H9 (cell line): Measurements from ENCODE around the gene MOCS3. TPM values are rescaled to one million over a fixed set of nuclear protein-coding genes. Genes with fewer than 3 reads are reported as not detected.

Experiments
- DNase-seq: peaks from one replicate; pipeline ENCODE4 v3.0.0-alpha.2; 2017
- H2AFZ ChIP-seq: one replicate; pipeline ENCODE4 v1.6.1; 2013; ENCODE audit warnings: mild to moderate bottlenecking, low read length, control low read depth, moderate library complexity
- H2AK5ac ChIP-seq: 2 replicates; pipeline ENCODE4 v1.6.1; 2013; ENCODE audit warnings: low read length, control low read depth, mixed read lengths; ENCODE audit not compliant: insufficient read length
- H2BK120ac ChIP-seq: one replicate; pipeline ENCODE4 v1.6.1; 2013; ENCODE audit warnings: low read depth, mild to moderate bottlenecking, low read length, control low read depth, inconsistent platforms; ENCODE audit not compliant: poor library complexity, severe bottlenecking
- H2BK12ac ChIP-seq: 2 replicates; pipeline ENCODE4 v1.6.1; 2013; ENCODE audit warnings: low read length, control low read depth, mixed read lengths, low read depth; ENCODE audit not compliant: insufficient read length
- H2BK15ac ChIP-seq: 2 replicates; pipeline ENCODE4 v1.6.1; 2013; ENCODE audit warnings: low read depth, low read length, control low read depth
- H2BK20ac ChIP-seq: one replicate; pipeline ENCODE4 v1.6.1; 2013; ENCODE audit warnings: low read depth, mild to moderate bottlenecking, low read length, control low read depth, inconsistent platforms; ENCODE audit not compliant: poor library complexity, severe bottlenecking
- H2BK5ac ChIP-seq: 2 replicates; pipeline ENCODE4 v1.6.1; 2013; ENCODE audit warnings: low read length, control low read depth, mixed read lengths; ENCODE audit not compliant: insufficient read length
- H3K14ac ChIP-seq: 2 replicates; pipeline ENCODE4 v1.6.1; 2013; ENCODE audit warnings: low read length, control low read depth; ENCODE audit not compliant: insufficient read depth
- H3K18ac ChIP-seq: 2 replicates; pipeline ENCODE4 v1.6.1; 2013; ENCODE audit warnings: low read depth, mild to moderate bottlenecking, mixed read lengths, low read length, control low read depth; ENCODE audit not compliant: insufficient read length
- H3K23ac ChIP-seq: 2 replicates; pipeline ENCODE4 v1.6.1; 2013; ENCODE audit warnings: low read length, control low read depth, mixed read lengths, low read depth; ENCODE audit not compliant: insufficient read length
- H3K23me2 ChIP-seq: 2 replicates; pipeline ENCODE4 v1.6.1; 2013; ENCODE audit warnings: low read depth, mild to moderate bottlenecking, mixed read lengths, low read length, control low read depth; ENCODE audit not compliant: insufficient read length, poor library complexity, severe bottlenecking
- H3K27ac ChIP-seq: 2 replicates; pipeline ENCODE4 v1.5.1; 2013; ENCODE audit warnings: low read length, control low read depth, mixed read lengths, low read depth; ENCODE audit not compliant: insufficient read length
- H3K27me3 ChIP-seq: 2 replicates; pipeline ENCODE4 v1.6.1; 2013; ENCODE audit warnings: low read length, control low read depth, inconsistent platforms; ENCODE audit not compliant: insufficient read depth
- H3K4ac ChIP-seq: 2 replicates; pipeline ENCODE4 v1.6.1; 2013; ENCODE audit warnings: low read depth, mild to moderate bottlenecking, control low read depth, inconsistent platforms, low read length, moderate library complexity
- H3K4me1 ChIP-seq: 2 replicates; pipeline ENCODE4 v1.6.1; 2013; ENCODE audit warnings: low read length, control low read depth, inconsistent platforms; ENCODE audit not compliant: insufficient read depth
- H3K4me2 ChIP-seq: 2 replicates; pipeline ENCODE4 v1.6.1; 2013; ENCODE audit warnings: low read length, control low read depth, mixed read lengths; ENCODE audit not compliant: insufficient read length, insufficient read depth
- H3K56ac ChIP-seq: 2 replicates; pipeline ENCODE4 v1.6.1; 2013; ENCODE audit warnings: low read depth, mild to moderate bottlenecking, mixed read lengths, low read length, control low read depth; ENCODE audit not compliant: insufficient read length
- H3K79me1 ChIP-seq: 2 replicates; pipeline ENCODE4 v1.6.1; 2013; ENCODE audit warnings: low read depth, mild to moderate bottlenecking, moderate library complexity, low read length, control low read depth, inconsistent platforms; ENCODE audit not compliant: insufficient read depth, poor library complexity, severe bottlenecking
- H3K79me2 ChIP-seq: 2 replicates; pipeline ENCODE4 v1.6.1; 2013; ENCODE audit warnings: low read length, control low read depth, inconsistent platforms; ENCODE audit not compliant: insufficient read depth
- H3K9ac ChIP-seq: 2 replicates; pipeline ENCODE4 v1.6.1; 2013; ENCODE audit warnings: low read length, control low read depth, mixed read lengths; ENCODE audit not compliant: insufficient read length; ENCODE audit errors: extremely low read depth
- H3K9me3 ChIP-seq: one replicate; pipeline ENCODE4 v1.6.1; 2013; ENCODE audit warnings: low read depth, low read length, inconsistent platforms; ENCODE audit not compliant: control insufficient read depth
- H3T11ph ChIP-seq: one replicate; pipeline ENCODE4 v1.6.1; 2013; ENCODE audit warnings: mild to moderate bottlenecking, low read length, control low read depth, inconsistent platforms
- H4K20me1 ChIP-seq: one replicate; pipeline ENCODE4 v1.6.1; 2013; ENCODE audit not compliant: control insufficient read depth, insufficient read length, insufficient read depth
- H4K5ac ChIP-seq: 2 replicates; pipeline ENCODE4 v1.6.1; 2013; ENCODE audit warnings: low read depth, mild to moderate bottlenecking, mixed read lengths, low read length, control low read depth; ENCODE audit not compliant: insufficient read length
- H4K8ac ChIP-seq: replicated peaks from 2 replicates; pipeline ENCODE4 v1.6.1; 2013; ENCODE audit warnings: low read length, control low read depth, mixed read lengths, low read depth; ENCODE audit not compliant: insufficient read length
- H4K91ac ChIP-seq: 2 replicates; pipeline ENCODE4 v1.6.1; 2013; ENCODE audit warnings: low read depth, mild to moderate bottlenecking, moderate library complexity, mixed read lengths, low read length, control low read depth; ENCODE audit not compliant: insufficient read length
- H3K27ac Mint-ChIP-seq, 3 experiments: 2 replicates in 2 of 3; 3 replicates in 1 of 3; pipeline ENCODE4 v1.8.0; 2020 to 2021; ENCODE audit warnings: mixed read lengths in 3 of 3, mild to moderate bottlenecking in 1 of 3, moderate library complexity in 1 of 3
- H3K27me3 Mint-ChIP-seq: 2 replicates; pipeline ENCODE4 v1.8.0; 2021; ENCODE audit warnings: low read depth, mild to moderate bottlenecking, moderate library complexity, mixed read lengths
- H3K36me3 Mint-ChIP-seq, 3 experiments: 2 replicates in 2 of 3; 3 replicates in 1 of 3; pipeline ENCODE4 v1.8.0; 2020 to 2021; ENCODE audit warnings: low read depth in 3 of 3, mixed read lengths in 3 of 3; ENCODE audit not compliant: insufficient read depth in 1 of 3
- H3K4me1 Mint-ChIP-seq, 2 experiments: 2 replicates each; pipeline ENCODE4 v1.8.0; 2020; ENCODE audit warnings: mixed read lengths in 2 of 2
- H3K4me3 Mint-ChIP-seq, 2 experiments: 2 replicates in 1 of 2; 3 replicates in 1 of 2; pipeline ENCODE4 v1.8.0; 2020 to 2021; ENCODE audit warnings: mild to moderate bottlenecking in 2 of 2, mixed read lengths in 2 of 2, moderate library complexity in 1 of 2
- H3K9me3 Mint-ChIP-seq, 2 experiments: 2 replicates in 1 of 2; 3 replicates in 1 of 2; pipeline ENCODE4 v1.8.0; 2020; ENCODE audit warnings: mild to moderate bottlenecking in 2 of 2, mixed read lengths in 2 of 2, moderate library complexity in 1 of 2
- WGBS: extraction: QIAGEN DNeasy Blood & Tissue Kit; methylation state at CpG from one replicate; pipeline ENCODE4 v1.1.7; 2013; ENCODE audit warnings: missing lambda C conversion rate, low lambda C conversion rate, mixed read lengths; ENCODE audit not compliant: insufficient read length; ENCODE audit errors: extremely low coverage; 5-methylcytosine and 5-hydroxymethylcytosine counted together
- total RNA-seq: library from RNA; stranded (reverse); gene quantifications from 2 replicates; pipeline ENCODE4 v1.2.1, GENCODE V29; 2021
- TF ChIP-seq, protein P1 (sequence below): fragments of 200-600 bp; sonication (generic); conservative IDR thresholded peaks from 3 replicates; pipeline ENCODE4 v1.8.0; 2021; ENCODE audit warnings: antibody characterized with exemption, mild to moderate bottlenecking

Gene MOCS3
- total RNA-seq, 1 experiment from 2014 or later: 9.0 TPM

GRCh38 chr20:50969435-50969834 is 10.8 kb downstream of the MOCS3 start:
- H3K9ac ChIP-seq: no peak overlapping the region
- Mint-ChIP-seq H3K36me3 (no peaks in the 10 kb centered on the region), H3K4me1 (peaks cover 0 to 12% of the 10 kb centered on the region in 2 experiments; a peak in 1 of 4 replicates), H3K4me3 (no peak overlapping the region), H3K27me3 (peaks cover 11% of the 10 kb centered on the region), H3K27ac (no peak overlapping the region), H3K9me3 (no peaks in the 10 kb centered on the region)
- no peak overlapping the region for H3K4me2 ChIP-seq
- no peak overlapping the region for H3K14ac ChIP-seq
- no peak overlapping the region for H4K5ac ChIP-seq
- H3K56ac ChIP-seq: no peak overlapping the region
- no peak overlapping the region for H2BK20ac ChIP-seq
- no peak for DNase-seq
- H3K9me3 ChIP-seq: no peaks in the 10 kb centered on the region
- H4K91ac ChIP-seq: no peak overlapping the region
- TF ChIP-seq, protein P1, sequence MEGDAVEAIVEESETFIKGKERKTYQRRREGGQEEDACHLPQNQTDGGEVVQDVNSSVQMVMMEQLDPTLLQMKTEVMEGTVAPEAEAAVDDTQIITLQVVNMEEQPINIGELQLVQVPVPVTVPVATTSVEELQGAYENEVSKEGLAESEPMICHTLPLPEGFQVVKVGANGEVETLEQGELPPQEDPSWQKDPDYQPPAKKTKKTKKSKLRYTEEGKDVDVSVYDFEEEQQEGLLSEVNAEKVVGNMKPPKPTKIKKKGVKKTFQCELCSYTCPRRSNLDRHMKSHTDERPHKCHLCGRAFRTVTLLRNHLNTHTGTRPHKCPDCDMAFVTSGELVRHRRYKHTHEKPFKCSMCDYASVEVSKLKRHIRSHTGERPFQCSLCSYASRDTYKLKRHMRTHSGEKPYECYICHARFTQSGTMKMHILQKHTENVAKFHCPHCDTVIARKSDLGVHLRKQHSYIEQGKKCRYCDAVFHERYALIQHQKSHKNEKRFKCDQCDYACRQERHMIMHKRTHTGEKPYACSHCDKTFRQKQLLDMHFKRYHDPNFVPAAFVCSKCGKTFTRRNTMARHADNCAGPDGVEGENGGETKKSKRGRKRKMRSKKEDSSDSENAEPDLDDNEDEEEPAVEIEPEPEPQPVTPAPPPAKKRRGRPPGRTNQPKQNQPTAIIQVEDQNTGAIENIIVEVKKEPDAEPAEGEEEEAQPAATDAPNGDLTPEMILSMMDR: no peak
- H2AFZ ChIP-seq: no peak overlapping the region
- H2BK5ac ChIP-seq: no peak overlapping the region
- H4K8ac ChIP-seq: no peak overlapping the region
- no peak overlapping the region for H3T11ph ChIP-seq
- no peaks in the 10 kb centered on the region for H3K4me1 ChIP-seq
- no peak overlapping the region for H2BK15ac ChIP-seq
- H3K4ac ChIP-seq: no peak overlapping the region
- H3K79me2 ChIP-seq: no peaks in the 10 kb centered on the region
- no peak overlapping the region for H2AK5ac ChIP-seq
- H2BK120ac ChIP-seq: no peak overlapping the region
- WGBS: no CpG with 5 or more reads among the region's 5 CpGs
- no peaks in the 10 kb centered on the region for H3K79me1 ChIP-seq
- no peaks in the 10 kb centered on the region for H3K27me3 ChIP-seq
- H3K18ac ChIP-seq: no peak overlapping the region
- H2BK12ac ChIP-seq: no peak overlapping the region
- H4K20me1 ChIP-seq: no peaks in the 10 kb centered on the region
- H3K27ac ChIP-seq: no peak overlapping the region
- no peak overlapping the region for H3K23ac ChIP-seq
- no peaks in the 10 kb centered on the region for H3K23me2 ChIP-seq
